Fibroblast of gingiva (primary cell): ENCODE data around the gene HSF5.

Experiments
- DNase-seq: peaks from one replicate; pipeline ENCODE4 v3.0.0-alpha.2; 2011; ENCODE audit warnings: low read depth

The HSF5 gene

GRCh38 chr17:58385359-58385899 lies 102.8 kb downstream of the HSF5 start:
- no peak for DNase-seq

- DNase-seq: no peak
These were observed 103.3 kb downstream of the HSF5 start for GRCh38 chr17:58384897-58385296.

- DNase-seq: no peak
These were observed 104.2 kb downstream of the HSF5 start for GRCh38 chr17:58383892-58384462.

GRCh38 chr17:58382872-58383242 lies 105.4 kb downstream of the HSF5 start:
- DNase-seq: no peak

GRCh38 chr17:58382108-58382871 lies 105.9 kb downstream of the HSF5 start:
- DNase-seq: no peak

GRCh38 chr17:58381124-58382035 lies 106.8 kb downstream of the HSF5 start:
- DNase-seq: no peak

- no peak for DNase-seq
These were observed 107.7 kb downstream of the HSF5 start for GRCh38 chr17:58380207-58381123.

GRCh38 chr17:58379511-58379824 lies 108.7 kb downstream of the HSF5 start:
- no peak for DNase-seq

- DNase-seq: no peak
These were observed 109.3 kb downstream of the HSF5 start for GRCh38 chr17:58378733-58379510.

GRCh38 chr17:58377661-58378060 lies 110.5 kb downstream of the HSF5 start:
- DNase-seq: no peak

GRCh38 chr17:58377093-58377601 lies 111.1 kb downstream of the HSF5 start:
- no peak for DNase-seq

GRCh38 chr17:58376472-58377000 lies 111.7 kb downstream of the HSF5 start:
- no peak for DNase-seq

GRCh38 chr17:58375811-58376210 lies 112.4 kb downstream of the HSF5 start:
- no peak for DNase-seq

GRCh38 chr17:58375256-58375655 lies 113.0 kb downstream of the HSF5 start:
- no peak for DNase-seq

- no peak for DNase-seq
These were observed 114.3 kb downstream of the HSF5 start for GRCh38 chr17:58373923-58374322.

GRCh38 chr17:58373003-58373402 lies 115.2 kb downstream of the HSF5 start:
- no peak for DNase-seq

GRCh38 chr17:58371300-58371950 lies 116.8 kb downstream of the HSF5 start:
- DNase-seq: no peak

GRCh38 chr17:58370716-58371115 lies 117.5 kb downstream of the HSF5 start:
- DNase-seq: no peak

- no peak for DNase-seq
These were observed 117.9 kb downstream of the HSF5 start for GRCh38 chr17:58370309-58370708.
